SJSA1 (cell line): Measurements from ENCODE around the gene YWHAG. TPM values are rescaled to one million over a fixed set of nuclear protein-coding genes. Genes with fewer than 3 reads are reported as not detected.
A peak's percentile ranks its signal among the peaks of the same experiment; 100 is the strongest.
"Not testable (repeated sequence)": the region's sequence is repeated elsewhere in the genome, so short reads cannot be mapped to it uniquely, and the experiment has no call there.

ENCODE experiments used
- DNase-seq, 2 experiments: peaks; one replicate each; pipeline ENCODE4 v3.0.0-alpha.2; 2015 to 2020; ENCODE audit warnings: low spot score in 2 of 2, low read depth in 1 of 2
- H3K27ac ChIP-seq: fragments of 250-450 bp; sonication (Bioruptor Pico); 2 replicates; pipeline ENCODE4 v1.5.1; 2020; ENCODE audit warnings: mild to moderate bottlenecking, moderate library complexity
- H3K27me3 ChIP-seq: fragments of 250-450 bp; sonication (Bioruptor Pico); replicated peaks from 2 replicates; pipeline ENCODE4 v1.5.1; 2020; ENCODE audit warnings: mild to moderate bottlenecking, moderate library complexity
- H3K36me3 ChIP-seq: fragments of 250-450 bp; sonication (Bioruptor Pico); 2 replicates; pipeline ENCODE4 v1.5.1; 2020; ENCODE audit warnings: mild to moderate bottlenecking
- H3K4me1 ChIP-seq: fragments of 250-450 bp; sonication (Bioruptor Pico); replicated peaks from 2 replicates; pipeline ENCODE4 v1.6.1; 2021; ENCODE audit warnings: mild to moderate bottlenecking
- H3K4me3 ChIP-seq: fragments of 250-450 bp; sonication (Bioruptor Pico); 2 replicates; pipeline ENCODE4 v1.5.1; 2020; ENCODE audit warnings: mild to moderate bottlenecking
- H3K9me3 ChIP-seq: fragments of 250-450 bp; sonication (Bioruptor Pico); replicated peaks from 2 replicates; pipeline ENCODE4 v1.5.1; 2020; ENCODE audit warnings: mild to moderate bottlenecking
- total RNA-seq: library from RNA; depleted of rRNA; stranded (reverse); fragments of >200 nt; shearing (Covaris generic); gene quantifications from 2 replicates; pipeline ENCODE4 v1.2.3, GENCODE V29; 2014

The YWHAG gene
- total RNA-seq, 1 experiment from 2014 or later, result 76.1 TPM

GRCh38 chr7:76301000-76301399 lies 57.8 kb downstream of the YWHAG start:
- H3K9me3 ChIP-seq, result no peaks in the 10 kb centered on the region
- no peak for DNase-seq
- no peaks in the 10 kb centered on the region for H3K27me3 ChIP-seq
- no peak overlapping the region for H3K27ac ChIP-seq
- peaks cover 27% of the 10 kb centered on the region for H3K36me3 ChIP-seq
- peaks cover 20% of the 10 kb centered on the region for H3K4me1 ChIP-seq
- no peak overlapping the region for H3K4me3 ChIP-seq

- Histone ChIP-seq H3K4me1 (peaks cover 24% of the 10 kb centered on the region), H3K4me3 (no peak overlapping the region), H3K27ac (no peak overlapping the region), H3K9me3 (no peaks in the 10 kb centered on the region), H3K27me3 (no peaks in the 10 kb centered on the region), H3K36me3 (peaks cover 27% of the 10 kb centered on the region)
- DNase-seq, result no peak
Measured at GRCh38 chr7:76300166-76300731, 58.5 kb downstream of the YWHAG start.

DNA sequence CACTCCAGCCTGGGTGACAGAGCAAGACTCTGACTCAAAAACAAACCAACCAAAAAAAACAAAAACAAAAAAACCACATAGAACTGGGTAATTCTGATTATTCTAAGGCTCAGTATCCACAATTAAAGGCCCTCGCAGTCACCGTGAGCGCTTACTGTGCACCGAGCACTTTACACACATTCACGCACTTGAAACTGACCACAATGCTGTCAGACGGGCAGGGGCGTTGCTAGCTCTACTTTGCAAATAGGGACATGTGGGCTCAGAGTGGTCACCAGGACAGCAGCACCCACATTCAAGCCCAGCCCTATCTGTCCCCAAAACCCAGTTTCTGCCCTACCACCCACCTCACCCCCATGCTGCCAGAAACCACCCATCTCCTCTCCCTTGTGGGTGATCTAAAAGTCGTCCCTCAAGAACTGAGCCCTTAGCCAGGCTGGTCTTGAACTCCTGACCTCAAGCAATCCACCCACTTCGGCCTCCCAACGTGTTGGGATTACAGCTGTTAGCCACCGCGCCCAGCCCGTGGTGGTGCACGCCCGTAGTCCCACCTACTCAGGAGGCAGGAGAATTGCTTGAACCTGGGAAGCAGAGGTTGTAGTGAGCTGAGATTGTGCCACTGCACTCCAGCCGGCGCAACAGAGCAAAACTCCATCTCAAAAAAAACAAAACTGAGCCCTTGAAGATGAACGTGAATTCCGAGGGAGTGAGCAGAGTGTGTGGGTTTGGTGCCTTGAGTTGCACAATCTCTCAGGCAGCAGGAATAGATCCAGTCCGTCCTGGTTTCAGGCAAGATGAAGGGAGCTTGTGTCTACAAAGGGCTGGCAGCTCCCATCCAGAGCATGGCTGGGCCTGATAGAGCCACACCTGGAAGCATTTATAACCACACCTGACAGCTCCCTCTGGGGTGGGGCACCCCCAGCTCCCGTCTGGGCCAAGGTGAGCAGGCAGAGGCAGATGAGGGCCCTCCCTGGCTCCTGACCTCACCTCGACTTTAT lies 61.7 kb downstream of the YWHAG start:
- no peaks in the 10 kb centered on the region for H3K36me3 ChIP-seq
- no peaks in the 10 kb centered on the region for H3K9me3 ChIP-seq
- H3K27ac ChIP-seq, result no peak overlapping the region
- DNase-seq, result no peak
- H3K27me3 ChIP-seq, result no peaks in the 10 kb centered on the region
- peaks cover 37% of the 10 kb centered on the region for H3K4me1 ChIP-seq
- no peak overlapping the region for H3K4me3 ChIP-seq

- peaks cover 54% of the 10 kb centered on the region for H3K4me1 ChIP-seq
- peak overlapping the region; percentile 85 for H3K27ac ChIP-seq
- H3K27me3 ChIP-seq, result no peaks in the 10 kb centered on the region
- peak overlapping the region; percentile 26 for H3K4me3 ChIP-seq
- DNase-seq, result peak; percentile 92 to 97
- H3K36me3 ChIP-seq, result no peaks in the 10 kb centered on the region
- H3K9me3 ChIP-seq, result no peaks in the 10 kb centered on the region
Measured at GRCh38 chr7:76294344-76295024, 64.3 kb downstream of the YWHAG start.

DNA sequence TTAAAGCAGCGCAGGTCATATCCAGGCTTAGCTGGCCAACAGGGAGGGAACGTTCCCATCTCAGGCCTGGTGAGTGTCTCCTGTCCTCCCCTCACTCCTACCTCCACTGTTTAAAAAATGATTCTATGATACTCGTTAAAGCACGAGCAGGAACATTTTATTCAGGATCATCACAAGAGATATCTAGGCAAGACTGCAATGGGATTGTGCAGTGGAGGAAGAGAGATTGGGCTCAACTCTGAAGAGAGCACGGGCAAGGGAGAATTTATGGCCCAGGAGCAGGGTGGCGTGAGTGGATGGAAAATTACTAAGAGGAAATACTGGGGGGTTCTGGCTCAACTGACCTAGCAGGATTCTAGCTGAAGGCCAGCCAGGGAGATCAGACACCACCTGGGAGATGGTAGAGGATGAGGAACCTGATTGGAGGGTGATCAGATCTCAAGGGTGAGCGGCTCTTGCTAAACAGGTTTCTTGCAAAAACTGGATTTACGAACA lies 65.3 kb downstream of the YWHAG start:
- no peak for DNase-seq
- Histone ChIP-seq H3K27me3 (no peaks in the 10 kb centered on the region), H3K4me3 (no peak overlapping the region), H3K9me3 (no peaks in the 10 kb centered on the region), H3K36me3 (no peaks in the 10 kb centered on the region), H3K4me1 (peaks cover 54% of the 10 kb centered on the region), H3K27ac (peak overlapping the region; percentile 85)

DNA sequence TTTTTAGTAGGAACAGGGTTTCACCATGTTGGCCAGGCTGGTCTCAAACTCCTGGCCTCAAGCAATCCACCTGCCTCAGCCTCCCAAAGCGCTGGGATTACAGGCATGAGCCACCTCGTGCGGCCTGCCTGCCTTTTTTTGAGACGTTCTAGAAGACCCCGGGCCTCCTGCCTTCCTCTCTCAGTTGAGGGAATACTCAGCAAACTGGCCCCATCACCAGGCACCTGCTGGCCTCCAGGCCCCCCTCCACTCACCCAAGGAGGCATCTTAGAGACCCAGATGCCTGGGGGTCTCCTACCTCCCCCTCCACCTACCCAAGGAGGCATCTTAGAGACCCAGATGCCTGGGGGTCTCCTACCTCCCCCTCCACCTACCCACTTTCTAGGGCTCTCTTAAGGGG lies 65.9 kb downstream of the YWHAG start:
- H3K4me3 ChIP-seq, H3K27ac ChIP-seq: not testable (repeated sequence)
- H3K4me1 ChIP-seq, result peaks cover 54% of the 10 kb centered on the region

DNA sequence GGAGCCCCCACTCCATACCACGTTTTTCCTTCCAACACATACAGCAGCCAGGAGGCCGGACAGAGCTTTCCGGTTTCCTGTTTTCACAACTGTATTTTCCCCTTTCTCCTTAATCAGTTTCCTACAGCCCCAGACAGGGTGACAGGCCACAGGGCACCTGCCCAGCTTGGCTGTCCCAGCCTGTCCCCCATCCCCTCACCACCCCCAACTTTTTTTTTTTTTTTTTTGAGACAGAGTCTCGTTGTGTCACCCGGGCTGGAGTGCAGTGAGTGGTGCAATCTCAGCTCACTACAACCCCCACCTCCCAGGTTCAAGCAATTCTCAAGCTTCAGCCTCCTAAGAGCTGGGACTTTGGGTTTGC lies 66.6 kb downstream of the YWHAG start:
- H3K36me3 ChIP-seq, result no peaks in the 10 kb centered on the region
- no peak for DNase-seq
- peak overlapping the region; percentile 83 for H3K27ac ChIP-seq
- peak overlapping the region; percentile 8; the same call in 1 of the 2 replicates for H3K4me3 ChIP-seq
- peaks cover 54% of the 10 kb centered on the region for H3K4me1 ChIP-seq
- H3K27me3 ChIP-seq, result no peaks in the 10 kb centered on the region
- H3K9me3 ChIP-seq, result no peaks in the 10 kb centered on the region

More for the DNA sequence above, 65.9 kb downstream of the YWHAG start:
- not testable (repeated sequence) for H3K36me3 ChIP-seq, H3K27me3 ChIP-seq, DNase-seq, H3K9me3 ChIP-seq

GRCh38 chr7:76291351-76292212 lies 67.2 kb downstream of the YWHAG start:
- DNase-seq, result peak; percentile 96 to 100
- Histone ChIP-seq H3K4me1 (peaks cover 51% of the 10 kb centered on the region), H3K27ac (peak overlapping the region; percentile 83), H3K27me3 (no peaks in the 10 kb centered on the region), H3K4me3 (peak overlapping the region; percentile 8; the same call in 1 of the 2 replicates), H3K36me3 (no peaks in the 10 kb centered on the region), H3K9me3 (no peaks in the 10 kb centered on the region)

- not testable (repeated sequence) for H3K9me3 ChIP-seq, H3K27me3 ChIP-seq, DNase-seq, H3K4me3 ChIP-seq, H3K36me3 ChIP-seq
- H3K27ac ChIP-seq, result peak overlapping the region; percentile 77
- H3K4me1 ChIP-seq, result peaks cover 51% of the 10 kb centered on the region
Measured at GRCh38 chr7:76290847-76291350, 67.9 kb downstream of the YWHAG start.

- H3K4me1 ChIP-seq, result peaks cover 24% of the 10 kb centered on the region
- H3K36me3 ChIP-seq, result no peaks in the 10 kb centered on the region
- no peak for DNase-seq
- H3K27me3 ChIP-seq, result peaks cover 19% of the 10 kb centered on the region
- H3K4me3 ChIP-seq, result no peak overlapping the region
- H3K27ac ChIP-seq, result no peak overlapping the region
- no peaks in the 10 kb centered on the region for H3K9me3 ChIP-seq
Measured at GRCh38 chr7:76286842-76287403, 71.9 kb downstream of the YWHAG start.

DNA sequence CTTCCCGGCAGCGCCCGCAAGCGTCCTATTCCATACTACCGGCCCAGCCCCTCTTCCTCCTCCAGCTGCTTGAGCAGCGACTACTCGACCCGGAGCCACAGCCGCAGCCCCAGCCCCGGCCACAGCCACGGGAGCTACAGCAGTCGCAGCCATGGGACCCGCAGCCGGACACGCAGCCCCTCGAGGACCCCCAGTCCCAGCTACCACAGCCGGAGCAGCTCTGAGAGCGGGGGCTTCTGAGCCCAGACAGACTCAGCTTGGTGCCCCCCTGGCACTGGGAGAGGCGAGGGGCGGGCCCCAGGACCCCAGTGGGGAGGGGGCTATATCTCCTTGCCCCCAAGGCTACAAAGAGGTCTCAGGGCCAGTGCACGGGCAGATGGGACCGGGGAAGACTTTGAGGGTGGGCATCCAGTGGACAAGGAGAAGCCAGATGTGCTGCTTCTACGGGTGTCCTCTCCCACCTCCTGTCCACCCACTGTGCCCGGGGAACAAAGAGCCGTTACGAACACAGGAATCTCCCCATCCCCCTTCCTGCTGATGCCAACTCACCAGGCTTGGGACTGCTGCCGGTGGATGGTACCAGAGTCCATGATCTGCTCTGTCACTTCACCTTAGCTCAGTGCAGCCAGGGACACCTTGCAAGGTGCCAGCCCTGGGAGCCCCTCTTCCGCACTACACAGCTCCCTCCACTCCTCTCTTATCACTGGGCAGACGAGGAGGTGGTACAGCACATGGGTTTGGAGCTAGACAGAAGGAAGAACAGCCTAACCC lies 73.0 kb downstream of the YWHAG start:
- Histone ChIP-seq H3K4me1 (peaks cover 18% of the 10 kb centered on the region), H3K36me3 (no peaks in the 10 kb centered on the region), H3K4me3 (no peak overlapping the region), H3K27ac (no peak overlapping the region), H3K27me3 (peaks cover 25% of the 10 kb centered on the region), H3K9me3 (no peaks in the 10 kb centered on the region)
- no peak for DNase-seq
